Panc1 (cell line): Measurements from ENCODE around the gene IGFBP4.

Source experiments
- CTCF ChIP-seq: fragments of 450-650 bp; IDR thresholded peaks from 2 replicates; pipeline ENCODE4 v1.5.1; 2017; ENCODE audit warnings: mild to moderate bottlenecking
- POLR2AphosphoS5 ChIP-seq: IDR thresholded peaks from 2 replicates; pipeline ENCODE4 v1.6.1; 2012; ENCODE audit warnings: mild to moderate bottlenecking, low read depth, low read length, moderate library complexity
- REST ChIP-seq, 2 experiments: IDR thresholded peaks; 2 replicates each; pipeline ENCODE4 v1.6.1; 2011 to 2012; ENCODE audit warnings: low read depth in 2 of 2, control low read depth in 1 of 2, low read length in 1 of 2, mild to moderate bottlenecking in 1 of 2, moderate library complexity in 1 of 2; ENCODE audit not compliant: insufficient read depth in 1 of 2
- SIN3A ChIP-seq: IDR thresholded peaks from 2 replicates; pipeline ENCODE4 v1.6.1; 2012; ENCODE audit warnings: low read depth, mild to moderate bottlenecking, low read length, moderate library complexity, borderline replicate concordance; ENCODE audit not compliant: insufficient read depth
- TCF7L2 ChIP-seq: IDR thresholded peaks from 2 replicates; pipeline ENCODE4 v1.6.1; 2011; ENCODE audit warnings: mild to moderate bottlenecking, low read depth, low read length, inconsistent platforms

GRCh38 chr17:40459636-40460603 is 16.7 kb downstream of the IGFBP4 start:
- no peak for TF ChIP-seq CTCF
- no peak for TF ChIP-seq POLR2AphosphoS5
- TF ChIP-seq REST (IDR thresholded peaks at IDR 0.05; ENCODE audit: insufficient read depth in 1 of 2, low read depth in 2 of 2, low read length in 1 of 2) = no peak
- no peak for TF ChIP-seq SIN3A
- no peak for TF ChIP-seq TCF7L2
